ENCODE measurements around the gene GLIS1.

GLIS1 gene

DNA sequence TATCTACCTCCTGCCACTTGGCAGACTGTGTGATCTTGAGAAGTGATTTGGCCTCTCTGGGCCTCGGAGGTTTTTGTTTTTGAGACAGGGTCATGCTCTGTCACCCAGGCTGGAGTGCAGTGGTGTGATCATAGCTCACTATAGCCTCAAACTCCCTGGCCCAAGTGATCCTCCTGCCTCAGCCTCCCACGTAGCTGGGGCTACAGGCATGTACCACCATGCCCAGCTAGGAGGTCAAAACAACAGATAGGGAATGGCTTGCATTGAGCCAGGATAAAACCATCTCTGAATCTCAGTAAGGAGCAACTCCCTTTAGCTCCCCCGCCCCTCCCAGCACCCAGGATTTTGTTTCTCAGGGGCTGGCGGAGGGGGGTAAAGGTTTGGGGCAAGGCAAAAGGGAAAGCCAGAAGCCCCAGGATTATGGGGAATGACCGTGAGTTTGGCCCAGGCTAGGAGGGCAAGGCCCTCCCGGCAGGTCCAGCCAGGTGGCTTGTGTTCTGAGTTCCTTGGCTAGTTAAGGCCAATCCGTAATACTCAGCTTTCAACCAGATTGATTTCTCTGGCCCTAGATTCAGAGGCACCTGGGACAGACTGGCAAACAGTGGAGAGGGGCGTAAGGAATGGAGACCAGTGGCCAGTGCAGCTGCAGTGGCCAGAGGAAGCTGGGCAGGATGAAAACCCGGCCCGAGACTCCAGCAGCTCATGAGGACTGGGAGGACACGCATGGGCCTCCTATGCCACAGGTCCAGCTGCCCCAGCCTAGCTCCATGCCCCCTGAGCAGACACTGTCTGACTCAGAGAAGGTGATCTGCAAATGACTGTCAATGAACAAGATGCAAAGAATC lies 149.7 kb downstream of the GLIS1 start:
- DNase-seq: no peak

DNA sequence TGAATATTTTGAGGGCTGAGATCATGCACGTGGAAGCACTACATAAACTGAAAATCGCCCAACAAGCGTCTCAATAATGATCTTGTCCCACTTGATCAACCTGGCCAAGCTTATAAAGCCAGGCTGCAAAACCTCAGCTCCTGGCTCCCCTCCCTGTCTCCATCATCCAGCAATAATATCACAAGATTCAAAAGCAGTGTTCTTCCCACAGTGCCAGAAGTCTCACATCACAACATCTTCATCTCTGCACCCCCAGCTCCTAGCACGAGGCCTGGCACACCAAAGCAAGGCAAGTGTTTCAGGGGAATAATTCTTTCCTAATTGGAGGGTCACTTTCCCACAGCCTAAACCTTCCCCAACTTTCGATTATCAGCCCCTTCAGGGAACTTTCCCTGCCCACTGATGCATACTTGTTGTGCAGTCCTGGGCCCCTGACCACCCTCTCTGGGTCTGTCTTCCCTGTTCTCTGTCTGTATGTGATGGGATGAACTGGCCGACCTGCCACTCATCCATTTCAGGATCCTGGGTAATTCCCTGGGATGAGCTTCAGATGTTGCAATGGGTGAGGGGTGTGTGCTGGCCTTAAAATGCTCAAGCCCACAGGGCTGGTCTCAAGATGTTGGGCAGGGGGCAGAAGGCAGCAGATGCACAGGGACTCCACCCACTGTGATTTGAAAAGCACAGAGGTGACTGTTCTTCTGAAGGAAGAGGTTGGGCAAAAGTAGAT lies 150.7 kb downstream of the GLIS1 start:
- no peak for DNase-seq

DNA sequence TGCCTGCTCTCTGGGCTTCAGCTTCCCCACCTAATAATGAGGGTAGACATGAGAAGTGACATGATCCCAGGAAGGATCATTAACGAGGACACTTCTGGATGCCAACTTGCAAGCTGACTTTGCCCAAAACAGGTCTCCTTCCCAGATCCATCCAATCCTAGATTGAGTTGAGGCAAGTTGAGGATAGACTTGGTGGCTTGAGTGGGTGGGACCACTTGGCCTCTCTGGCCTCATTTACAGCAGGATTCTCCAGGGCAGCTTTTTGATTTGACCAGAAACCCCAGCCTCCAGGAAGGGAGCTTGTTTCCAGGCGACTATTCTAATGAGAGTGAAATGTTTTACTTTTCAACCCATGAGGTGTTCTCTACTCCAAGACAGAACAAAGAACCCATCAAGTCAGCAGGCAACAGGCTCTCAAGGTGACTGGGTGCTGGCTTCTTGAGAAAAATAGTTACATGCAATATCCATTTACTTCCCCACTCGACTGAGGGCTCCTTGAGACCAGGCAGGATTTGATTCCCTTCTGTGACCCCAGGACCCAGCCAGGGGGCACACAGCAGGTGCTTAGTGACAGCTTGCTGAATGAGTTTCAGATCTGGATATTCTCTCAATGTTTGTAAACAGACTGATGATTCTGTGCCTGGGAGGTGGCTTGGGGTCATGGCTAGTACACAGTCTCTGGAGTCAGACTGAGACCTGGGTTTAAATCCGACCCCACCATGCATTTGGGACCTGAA lies 151.5 kb downstream of the GLIS1 start:
- DNase-seq: no peak

DNA sequence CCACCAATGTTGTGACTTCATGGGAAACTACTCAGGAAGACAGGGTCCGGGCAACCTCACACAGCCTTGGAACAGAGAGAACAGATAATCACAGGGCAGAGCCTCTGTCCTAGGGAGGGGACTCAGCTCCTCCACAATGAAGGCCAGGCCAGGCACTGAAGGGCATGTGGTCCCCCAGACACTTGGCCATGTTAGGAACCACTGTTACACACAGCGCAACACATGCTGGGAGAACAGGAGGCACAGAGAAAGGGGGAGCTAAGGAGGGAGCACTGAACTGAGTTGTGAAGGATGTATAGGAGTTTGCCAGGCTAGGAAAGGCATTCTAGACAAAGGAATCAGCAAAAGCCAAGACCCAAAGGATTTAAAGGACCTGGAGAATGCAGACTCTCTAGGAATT lies 152.2 kb downstream of the GLIS1 start:
- DNase-seq: no peak

DNA sequence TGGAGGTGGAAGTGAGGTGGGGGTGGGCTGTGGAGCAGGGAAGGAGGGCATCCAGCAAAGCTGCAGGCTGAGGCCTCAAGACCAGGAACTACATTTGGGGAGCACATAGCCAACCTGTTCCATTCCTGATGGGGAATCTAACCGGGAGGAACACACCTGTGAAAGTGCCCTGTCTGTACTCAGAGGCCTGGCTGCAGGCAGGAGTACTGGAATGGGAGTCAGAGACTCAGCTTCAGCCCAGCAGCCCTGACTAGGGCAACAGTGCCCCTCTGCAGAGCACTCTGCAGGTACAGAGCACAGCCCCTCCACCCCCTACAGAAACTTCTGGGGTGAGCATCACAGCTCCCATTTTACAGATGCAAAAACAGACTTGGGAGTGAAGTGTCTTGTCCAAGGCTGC lies 153.4 kb downstream of the GLIS1 start:
- no peak for DNase-seq

DNA sequence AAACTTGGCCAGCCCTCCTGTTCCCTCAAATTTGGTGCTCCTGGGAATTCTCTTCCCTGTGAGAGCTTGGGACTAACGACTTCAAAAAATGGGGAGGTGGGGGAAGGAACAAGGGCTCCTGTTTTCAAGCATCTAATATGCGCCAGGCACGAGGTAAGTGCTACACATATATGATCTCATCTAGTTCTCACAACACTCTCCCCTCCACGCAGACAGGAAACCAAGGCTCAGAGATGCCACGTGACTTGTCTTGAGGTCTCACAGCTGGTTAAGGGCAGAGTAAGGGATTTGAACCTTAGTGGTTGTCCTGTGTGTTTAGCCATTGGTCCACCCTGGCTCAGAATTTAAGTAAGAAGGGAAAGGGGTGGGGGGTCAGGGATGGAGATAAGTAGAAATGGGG lies 153.8 kb downstream of the GLIS1 start:
- DNase-seq: no peak

DNA sequence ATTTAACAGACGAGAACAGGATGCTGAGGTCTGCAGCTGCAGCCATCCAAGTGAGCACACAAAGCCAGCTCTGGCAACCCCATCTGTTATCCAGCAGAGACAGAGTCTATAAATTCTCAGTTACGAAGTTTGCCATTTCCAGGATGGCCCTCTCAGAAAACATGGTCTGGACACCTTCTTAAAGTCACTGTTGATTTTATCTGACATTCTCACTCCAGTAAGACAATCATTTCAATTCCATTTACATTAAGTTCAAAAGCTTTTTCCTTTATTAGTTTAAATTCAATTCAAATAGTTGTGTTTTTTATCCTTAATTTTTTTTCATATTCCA lies 154.2 kb downstream of the GLIS1 start:
- no peak for DNase-seq

DNA sequence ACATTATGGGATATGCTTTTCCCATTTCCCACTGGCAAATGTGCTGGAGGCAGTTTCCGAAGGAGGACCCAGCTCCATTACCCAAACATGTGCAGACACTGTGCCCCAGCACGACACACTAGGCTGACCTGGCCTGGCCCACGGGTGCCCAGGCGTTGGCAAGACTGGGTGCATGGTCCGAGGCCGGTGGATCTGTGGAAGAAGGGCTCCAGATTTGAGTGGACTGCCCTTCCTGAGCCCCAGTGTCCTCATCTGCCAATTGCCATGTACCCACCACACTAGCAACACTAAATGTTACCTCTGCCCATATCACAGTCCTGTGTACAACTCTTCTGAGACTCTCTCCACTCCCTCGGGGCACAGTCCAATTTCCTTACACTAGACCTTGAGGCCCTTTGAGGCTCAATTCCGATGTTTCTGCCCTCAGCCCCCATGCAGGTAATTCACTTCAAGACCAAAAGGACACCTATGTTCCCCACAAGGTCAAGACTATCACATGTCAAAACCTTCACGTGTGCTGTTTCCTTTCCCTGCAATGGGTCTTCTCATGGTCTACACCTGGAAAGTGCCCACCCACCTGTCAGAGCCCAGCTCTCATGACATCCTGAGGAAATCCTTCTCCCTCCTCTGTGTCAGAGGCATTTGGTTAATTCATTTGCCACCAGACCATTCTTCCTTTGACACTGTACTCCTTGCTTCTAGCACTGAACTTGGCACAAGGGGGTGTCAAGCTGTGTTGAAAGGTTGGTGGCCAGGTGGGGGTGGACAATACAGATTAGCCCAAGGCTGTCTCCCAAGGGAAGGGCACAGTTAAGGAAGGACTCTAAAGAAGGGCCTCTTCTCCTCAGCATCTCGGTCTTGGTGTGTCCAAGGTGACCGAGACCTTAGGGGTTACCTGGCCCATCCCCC lies 154.8 kb downstream of the GLIS1 start:
- DNase-seq: no peak

DNA sequence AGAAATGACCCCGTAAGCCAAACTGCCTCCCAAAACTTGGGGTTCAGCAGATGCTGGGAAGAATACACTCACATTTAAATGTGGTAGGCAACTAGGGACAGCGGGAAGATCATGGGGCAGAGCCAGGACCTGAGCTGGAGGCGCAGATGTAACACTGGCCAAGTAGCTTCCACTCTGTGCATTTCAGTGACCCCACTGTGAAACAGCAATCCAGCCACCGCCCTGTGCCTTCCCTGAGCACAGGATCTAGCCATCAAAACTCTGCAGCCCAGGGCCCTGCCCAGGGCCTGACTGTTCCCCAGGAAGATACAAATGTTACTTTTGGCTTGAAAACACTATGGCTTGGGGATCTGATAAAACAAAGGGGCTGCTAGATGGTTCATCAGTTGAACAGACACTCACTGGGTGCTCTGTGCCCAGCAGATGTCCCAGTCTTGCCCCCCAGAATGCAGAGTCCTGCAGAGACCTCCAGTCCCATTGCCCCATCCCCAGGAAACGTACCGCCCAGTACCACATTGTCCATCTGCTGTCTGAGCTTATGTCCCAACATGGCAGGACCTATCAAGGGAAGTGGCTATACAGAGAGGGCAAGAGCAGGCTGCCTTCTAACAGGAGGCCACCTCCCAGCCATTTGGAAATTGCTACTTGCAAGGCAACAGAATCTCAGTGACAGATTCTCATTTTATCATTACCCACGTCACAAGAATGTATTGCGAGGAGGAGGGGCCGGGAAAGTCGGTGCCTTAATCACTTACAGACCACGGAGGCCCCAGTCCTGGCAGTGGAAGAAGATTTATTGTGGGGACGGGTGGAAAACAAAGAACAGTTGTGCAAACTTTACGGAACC lies 155.7 kb downstream of the GLIS1 start:
- DNase-seq: no peak

DNA sequence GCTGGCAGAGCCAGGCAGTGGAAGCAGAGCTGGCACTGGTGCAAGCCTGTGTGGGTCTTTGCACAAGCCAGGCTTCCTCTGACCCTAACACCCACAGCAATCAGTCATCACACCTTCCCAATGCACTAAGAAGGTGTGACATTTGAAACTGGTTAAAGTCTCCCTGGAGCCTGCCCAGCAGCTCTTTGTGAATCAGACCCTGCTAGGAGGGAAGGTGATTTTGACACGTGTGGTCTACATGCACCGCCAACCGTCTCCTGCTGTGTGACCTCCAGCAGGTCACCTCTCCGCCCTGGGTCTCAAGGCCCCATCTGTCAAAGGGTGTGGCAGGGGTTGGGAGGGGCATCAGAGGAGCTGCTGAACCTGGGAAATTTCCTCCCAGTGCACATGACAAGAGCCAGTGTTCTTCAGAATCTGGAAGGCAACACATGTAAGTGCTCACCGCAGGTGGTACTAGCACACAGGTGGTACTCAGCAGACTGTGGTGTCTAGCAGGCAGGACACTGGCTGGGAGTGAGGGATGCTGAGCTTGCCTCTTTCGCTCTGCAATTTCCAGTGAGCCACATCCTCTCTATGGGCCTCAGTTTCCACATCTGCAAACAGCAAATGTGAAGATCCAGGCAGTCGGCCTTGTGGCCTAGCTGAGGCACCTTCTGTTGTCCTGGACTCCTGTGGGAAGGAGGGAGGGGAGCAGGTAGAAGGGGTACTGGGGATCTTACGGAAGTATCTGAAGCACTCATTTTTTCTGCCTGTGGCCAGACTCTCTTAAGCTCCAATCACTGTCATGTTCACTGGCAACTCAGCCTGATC lies 156.5 kb downstream of the GLIS1 start:
- no peak for DNase-seq

DNA sequence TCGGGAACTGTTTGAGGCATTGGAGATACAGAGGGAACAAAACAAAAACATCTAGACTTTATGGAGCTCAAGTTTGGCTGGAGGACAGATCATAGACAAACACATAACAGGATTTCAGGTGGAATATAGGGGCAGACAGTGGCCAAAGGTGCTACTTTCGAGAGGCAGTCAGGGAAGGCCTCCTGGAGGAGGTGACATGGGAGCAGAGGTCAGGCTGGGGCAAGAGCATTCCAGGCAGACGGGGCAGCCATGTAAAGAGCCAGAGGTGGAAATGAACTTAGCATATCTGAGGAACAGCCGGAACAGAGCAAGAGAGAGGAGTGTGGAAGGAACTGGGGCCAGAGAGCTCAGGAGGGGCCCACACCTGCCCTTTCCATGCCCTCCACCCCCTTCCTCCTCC lies 157.5 kb downstream of the GLIS1 start:
- no peak for DNase-seq

DNA sequence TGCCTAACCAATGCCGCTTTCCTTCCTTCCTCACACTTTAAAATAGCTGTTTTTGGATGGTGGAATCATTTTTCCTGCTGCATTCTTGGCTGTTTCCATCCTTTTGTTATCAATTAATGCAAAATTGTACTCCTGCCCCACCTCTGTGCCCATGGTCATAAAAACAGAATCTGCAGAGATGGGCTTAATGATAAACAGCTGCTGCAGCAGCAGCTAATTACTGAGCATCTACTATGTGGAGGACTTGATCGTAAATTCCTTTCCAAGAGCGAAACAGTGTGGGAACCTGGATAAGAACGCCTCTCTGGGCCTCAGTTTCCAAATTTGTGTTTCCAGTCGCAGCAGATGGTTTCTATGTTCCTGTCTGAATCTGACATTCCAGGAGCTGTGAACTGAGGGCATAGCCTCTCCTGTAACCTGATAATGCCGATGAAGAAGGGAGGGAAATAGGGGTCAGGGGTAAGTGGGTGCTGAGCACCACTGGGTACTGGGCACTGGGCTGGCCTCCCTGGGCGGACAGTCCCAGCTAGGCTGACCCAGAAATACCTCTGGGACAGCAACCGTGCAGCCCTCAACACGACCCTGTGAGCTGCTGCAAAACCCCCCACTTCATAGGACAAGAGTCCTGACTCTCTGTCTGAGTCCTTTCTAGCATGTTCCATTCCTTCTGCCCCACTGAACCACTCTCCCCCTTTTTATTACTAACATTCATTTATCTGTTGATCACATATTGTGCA lies 158.1 kb downstream of the GLIS1 start:
- no peak for DNase-seq

DNA sequence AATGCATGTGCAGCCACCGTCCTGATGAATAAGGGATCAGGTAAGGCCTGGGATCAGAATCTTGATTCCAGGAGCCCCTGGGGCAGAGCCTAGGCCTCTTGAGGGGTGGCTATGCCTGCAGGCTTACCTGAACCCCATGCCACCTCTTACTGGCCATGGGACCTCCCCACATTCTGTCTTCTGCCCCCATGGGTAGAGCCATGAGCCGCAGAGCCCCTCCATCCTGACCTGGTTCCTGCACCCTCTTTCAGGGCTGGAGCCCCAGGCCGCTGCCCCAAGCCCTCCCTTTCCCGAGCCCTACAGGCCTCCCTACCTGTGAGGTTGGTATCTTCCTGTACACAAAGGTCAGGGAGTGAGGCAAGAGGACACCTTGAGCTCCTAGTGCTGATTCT lies 159.0 kb downstream of the GLIS1 start:
- DNase-seq: no peak

DNA sequence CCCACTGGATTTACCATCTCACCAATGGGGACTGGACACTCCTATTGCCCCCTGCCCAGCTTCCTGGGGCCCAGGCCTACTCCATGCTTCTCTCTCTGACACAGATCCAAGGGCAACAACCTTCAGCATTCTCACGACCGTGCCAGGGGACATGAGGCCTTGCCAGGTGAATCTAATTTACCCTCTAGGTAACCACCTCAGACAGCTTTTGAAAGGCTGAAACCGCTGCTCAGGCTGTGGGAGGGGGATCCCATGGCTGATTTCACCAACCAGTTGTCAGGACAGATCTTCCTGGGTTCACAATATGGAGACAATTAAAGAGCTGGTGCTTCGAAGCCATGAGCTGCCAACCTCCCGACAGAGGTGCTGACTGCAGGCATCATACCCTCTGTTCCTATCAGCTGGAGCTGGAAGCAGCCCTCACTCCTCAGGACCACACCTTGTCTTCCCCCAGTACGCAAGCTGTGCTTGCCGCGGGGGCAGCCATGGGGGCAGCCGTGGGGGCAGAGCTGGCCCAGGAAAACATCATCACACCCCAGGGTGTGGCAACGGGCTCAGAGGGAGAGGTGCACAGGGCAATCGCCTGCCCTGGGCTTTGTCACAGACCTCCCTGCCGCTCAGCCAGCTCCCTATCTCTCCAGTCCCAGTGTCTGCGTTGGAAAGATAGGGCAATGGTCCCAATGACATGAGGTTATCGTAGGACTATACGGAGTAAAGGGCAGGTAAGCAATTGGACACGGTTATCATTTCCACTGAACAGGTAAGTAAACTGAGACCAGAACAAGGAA lies 159.5 kb downstream of the GLIS1 start:
- DNase-seq: no peak

DNA sequence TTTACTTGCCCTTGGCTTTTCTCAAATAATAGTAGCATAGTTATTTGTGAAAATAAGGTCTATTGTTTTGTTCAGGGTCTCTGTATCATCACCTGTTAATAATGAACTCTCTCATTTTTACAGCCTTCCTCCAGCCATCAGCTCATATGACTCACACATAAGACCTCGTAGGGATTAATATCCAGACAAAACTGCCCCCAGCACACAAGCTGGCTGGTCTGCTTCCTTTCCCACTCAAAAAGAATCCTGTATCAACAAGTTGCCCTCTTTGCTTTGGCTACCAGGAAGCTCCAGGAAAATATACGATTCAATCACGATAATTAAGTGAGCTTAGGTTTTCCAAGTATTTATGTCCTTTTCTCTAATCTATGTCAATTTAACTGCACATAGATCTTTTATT lies 160.6 kb downstream of the GLIS1 start:
- DNase-seq: no peak

DNA sequence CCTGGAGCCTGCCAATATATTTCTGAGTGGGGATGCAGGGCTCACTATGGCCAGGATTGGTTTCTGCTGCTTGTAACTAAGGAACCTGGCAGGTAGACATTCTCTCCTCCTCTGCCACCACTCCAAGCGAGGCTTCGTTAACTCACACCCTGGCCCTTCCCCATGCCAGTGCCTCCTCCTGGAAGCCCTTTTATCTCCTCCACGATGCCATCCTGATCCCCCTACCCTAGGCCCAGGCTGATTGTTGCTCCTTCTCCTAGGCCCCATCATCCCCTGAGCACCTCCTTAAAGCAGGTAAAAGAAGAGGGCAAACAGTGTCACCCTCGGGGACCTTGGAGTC lies 161.2 kb downstream of the GLIS1 start:
- DNase-seq: no peak

DNA sequence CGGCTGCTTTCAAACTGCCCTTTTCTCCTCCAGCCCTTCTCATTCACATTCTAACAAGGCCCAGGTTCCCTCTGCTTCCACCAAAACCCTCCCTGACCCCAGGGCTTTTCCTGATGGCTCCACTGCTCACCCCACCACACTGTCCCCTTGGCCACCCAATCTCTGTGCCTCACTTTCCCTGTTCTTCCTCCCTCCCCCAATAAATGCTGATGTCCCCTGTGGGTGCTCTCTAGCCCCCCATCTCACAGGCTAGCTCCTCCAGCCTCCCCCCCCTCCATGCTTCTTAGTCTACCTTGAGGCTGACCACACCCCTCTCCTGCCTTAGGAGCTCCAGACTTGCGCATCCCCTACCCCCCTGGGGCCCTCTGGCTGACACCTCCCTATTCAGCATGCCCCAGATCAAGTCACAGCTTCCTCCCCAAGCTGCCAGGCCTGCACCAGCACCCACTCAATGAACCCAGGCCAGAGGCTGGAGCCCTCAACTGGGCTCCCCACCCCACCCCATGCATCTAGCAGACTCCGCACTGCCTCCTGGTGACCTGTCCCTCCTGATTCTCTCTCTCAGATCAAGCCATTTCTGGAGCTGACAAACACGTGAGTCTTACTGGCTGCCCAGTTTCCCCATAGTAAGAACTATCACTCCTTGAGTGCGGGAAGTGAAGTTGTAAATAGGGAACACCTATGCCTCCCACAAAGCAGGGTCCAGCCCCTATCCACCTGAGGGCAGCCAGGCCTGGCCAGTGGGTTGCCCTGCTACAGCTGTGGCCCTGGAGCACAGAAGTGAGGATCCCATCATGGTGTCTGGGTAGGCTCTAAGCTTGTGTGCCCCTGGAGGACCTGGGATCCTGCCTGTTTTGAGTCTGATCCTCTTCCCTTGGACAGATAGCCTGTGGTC lies 161.9 kb downstream of the GLIS1 start:
- DNase-seq: no peak

DNA sequence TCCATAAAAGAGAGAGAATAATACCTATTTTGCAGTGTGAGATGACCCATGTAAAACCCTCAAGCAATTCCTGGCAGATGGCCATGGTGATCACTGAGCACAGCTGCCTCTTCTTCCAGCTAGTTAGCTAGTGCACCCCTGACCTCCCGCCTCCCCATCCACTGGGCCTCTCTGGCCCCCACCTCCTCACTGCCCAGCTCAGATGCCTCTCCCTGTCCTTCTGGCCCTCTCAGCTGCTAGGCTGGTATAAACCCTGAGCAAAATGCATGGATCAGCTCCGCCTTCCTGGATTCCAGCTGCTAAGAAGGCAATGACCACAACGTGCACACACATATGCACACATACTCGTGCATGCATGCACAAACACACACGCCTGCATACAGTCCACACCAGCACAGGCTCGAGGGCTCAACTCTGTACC lies 162.6 kb downstream of the GLIS1 start:
- no peak for DNase-seq

DNA sequence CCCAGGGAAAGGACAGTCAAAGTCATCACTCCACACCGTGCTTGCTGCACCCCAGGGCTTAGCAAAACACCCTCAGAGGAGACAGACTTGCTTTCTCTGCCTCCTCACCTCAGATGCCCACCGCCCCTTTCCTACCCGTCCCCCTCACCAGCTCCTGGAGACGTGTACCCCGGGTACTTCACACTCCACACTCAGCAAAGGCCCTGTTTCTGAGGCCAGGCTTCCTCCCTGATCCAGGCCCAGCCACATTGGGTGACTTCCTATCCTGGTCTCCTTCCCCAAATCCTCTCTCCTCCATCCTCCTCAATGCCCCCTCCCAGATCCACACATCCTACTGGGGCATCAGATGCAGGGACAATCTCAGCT lies 163.0 kb downstream of the GLIS1 start:
- DNase-seq: no peak

All from midbrain (tissue), 1 donor.